HG03196 (cell line): ENCODE data around the gene CYGB.
"Not testable (repeated sequence)": the region's sequence is repeated elsewhere in the genome, so short reads cannot be mapped to it uniquely, and the experiment has no call there.

Experiments
- ATAC-seq: cut with Tn5 transposase; IDR thresholded peaks from one replicate; pipeline ENCODE4 v1.9.1; 2021; ENCODE audit not compliant: unreplicated experiment

The CYGB gene

DNA sequence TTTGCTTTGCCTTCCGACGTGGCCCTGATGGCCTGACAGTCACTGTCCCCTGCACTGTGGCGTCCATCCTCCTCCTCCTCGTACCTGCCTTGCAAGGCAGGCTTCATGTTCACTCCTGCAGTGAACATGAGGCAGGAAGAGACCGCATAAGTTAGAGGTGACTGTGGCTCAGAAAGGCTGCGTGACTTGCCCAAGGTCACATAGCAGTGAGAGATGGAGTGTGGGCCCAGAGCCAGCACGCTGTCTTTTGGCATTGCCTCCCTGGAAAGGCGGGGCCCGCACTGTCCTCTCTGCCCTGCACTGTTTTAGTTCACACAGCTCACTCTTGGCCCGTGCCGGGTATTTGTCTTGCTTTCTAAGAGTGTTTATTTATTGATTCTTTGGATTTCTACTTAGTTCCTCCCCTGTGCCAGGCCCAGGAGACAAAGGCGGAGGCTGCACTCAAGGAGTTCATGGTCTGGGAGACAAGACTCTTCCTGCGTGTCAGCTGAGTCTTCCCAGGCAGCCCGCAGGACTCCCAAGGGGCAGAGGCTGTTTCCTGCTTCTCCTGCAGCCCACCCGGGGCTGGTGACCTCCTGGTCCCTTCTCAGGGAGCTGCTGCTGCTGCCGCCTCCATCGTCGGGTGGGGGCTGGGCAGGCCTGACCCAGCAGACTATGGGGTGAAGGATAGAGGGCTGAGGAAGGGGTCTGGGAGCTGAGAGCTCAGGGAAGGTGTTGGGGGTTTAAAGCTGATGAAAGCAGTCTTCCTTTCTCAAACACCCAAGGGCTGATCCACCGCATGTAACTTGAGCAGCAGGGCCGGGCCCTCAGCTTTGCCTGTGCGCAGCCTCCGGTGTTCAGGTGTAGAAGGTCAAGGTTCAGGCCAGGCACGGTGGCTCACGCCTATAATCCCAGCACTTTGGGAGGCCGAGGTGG, 12.7 kb downstream of the CYGB start:
- ATAC-seq: no peak

- no peak for ATAC-seq
Measured at GRCh38 chr17:76523084-76524037, 14.1 kb downstream of the CYGB start.

GRCh38 chr17:76521683-76522082, 15.8 kb downstream of the CYGB start:
- ATAC-seq: not testable (repeated sequence)

DNA sequence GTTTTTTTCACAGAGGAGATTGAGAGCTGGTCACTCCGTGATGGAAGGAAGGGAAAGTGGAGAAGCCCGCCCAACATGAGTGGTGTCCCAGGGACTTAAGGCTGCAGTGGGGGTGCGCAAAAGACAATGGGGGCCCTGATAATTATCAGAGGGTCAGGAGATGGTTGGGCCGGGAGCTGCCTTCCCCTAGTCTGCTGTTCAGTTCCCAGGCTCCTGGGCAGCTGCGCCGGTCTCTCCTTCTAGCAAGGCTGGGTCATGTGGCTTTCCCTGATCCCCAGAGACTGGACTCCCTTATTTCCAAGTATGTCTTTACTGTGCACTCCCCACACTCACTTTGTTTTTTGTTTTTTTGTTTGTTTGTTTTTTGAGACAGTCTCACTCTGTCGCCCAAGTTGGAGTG, 16.2 kb downstream of the CYGB start:
- ATAC-seq: no peak

DNA sequence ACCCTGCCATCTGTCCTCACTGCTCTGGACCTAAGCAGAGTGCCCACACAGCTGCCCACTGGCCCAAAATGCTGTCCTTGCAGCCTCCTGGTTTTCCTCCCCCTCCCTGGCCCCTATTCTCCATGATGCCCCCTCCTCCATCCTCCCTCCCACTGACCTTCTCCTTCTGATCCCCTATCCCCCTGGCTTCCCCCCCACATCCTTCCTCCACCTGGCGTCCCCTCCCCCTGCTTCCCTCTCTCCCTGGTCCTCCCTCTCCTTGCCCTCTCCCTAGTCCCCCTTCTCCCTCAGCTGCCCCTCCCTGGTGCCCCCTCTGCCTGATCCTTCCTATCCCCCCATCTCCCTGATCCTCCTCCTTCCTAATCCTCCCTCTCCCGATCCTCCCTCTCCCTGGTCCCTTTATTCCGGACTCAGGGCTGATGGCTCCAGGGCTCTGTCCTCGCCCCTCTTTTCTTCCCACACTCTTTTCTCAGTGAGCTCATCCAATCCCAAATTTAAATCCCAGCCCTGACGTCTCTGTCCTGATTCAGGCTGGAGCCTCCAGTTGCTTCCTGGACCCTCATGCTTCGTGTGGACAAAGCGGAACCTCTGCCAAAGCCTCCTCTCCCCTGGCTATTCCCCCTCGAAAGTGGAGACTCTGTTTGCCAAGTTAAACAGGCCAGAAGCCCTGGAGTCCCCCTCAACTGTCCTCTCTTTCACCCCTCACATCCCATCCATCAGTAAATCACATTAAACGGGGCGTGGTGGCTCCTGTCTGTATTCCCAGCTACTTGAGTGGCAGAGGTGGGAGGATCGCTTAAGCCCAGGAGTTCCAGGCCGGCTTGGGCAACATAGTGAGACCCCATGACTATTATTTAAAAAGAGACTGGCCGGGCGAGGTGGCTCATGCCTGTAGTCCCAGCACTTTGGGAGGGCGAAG, 18.2 kb downstream of the CYGB start:
- no peak for ATAC-seq

DNA sequence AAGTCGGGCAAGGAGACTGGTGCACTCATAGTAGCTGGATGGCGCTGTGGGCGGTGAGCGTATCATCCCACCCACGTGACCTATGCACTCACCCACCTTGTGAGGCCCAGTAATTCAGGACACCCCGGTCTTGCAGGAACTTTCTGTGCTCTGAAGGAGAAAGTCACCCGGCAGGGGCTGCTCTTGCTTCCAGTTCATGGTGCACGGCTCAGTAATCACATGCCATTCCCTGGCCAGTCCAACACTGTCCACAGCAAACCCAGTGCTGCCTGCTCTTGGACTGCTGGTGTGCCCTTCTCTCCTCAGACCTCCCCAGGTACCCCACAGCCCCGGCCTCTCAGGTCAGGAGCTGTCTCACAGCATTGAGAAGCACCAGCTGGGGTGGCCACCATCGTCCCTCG, 19.9 kb downstream of the CYGB start:
- no peak for ATAC-seq

- peak; percentile 60 for ATAC-seq
Measured at GRCh38 chr17:76515274-76515949, 22.1 kb downstream of the CYGB start.

GRCh38 chr17:76514355-76514754, 23.2 kb downstream of the CYGB start:
- ATAC-seq: not testable (repeated sequence)

DNA sequence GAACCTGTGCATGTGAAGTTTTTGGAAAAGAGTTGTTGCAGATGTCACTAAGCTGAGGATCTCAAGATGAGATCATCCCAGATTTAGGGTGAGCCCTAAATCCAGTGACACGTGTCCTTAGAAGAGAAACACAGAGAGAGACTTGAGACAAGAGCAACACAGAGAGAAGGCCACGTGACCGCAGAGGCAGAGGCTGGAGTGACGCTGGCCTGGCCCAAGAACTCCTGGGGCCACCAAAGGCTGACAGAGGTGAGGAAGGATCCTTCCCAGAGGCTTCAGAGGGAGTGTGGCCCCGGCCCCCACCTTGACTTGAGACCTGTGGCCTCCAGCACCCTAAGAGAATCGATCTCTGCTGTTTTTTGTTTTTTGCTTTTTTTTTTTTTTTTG, 24.2 kb downstream of the CYGB start:
- no peak for ATAC-seq

- no peak for ATAC-seq
Measured at GRCh38 chr17:76512366-76513305, 24.9 kb downstream of the CYGB start.

GRCh38 chr17:76511668-76512365, 25.7 kb downstream of the CYGB start:
- no peak for ATAC-seq

DNA sequence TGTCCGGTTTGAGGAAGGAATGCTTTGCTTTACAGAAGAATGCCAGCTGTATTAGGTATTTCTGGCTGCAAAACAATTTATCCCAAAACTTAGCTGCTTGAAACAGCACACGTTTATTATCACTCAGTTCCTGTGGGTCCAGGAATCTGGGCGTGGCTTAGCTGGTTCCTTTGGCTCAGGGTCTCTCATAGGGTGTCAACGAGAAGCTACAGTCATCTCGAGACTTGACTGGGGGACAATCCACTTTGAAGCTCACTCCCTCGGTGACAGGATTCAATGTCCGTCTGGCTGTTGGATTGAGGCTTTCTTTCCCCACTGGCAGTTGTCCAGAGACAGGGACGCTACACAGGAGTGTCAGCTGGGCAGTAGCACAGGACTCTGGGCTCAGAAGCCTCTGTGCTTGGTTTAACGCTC, 26.7 kb downstream of the CYGB start:
- no peak for ATAC-seq

GRCh38 chr17:76508472-76509063, 28.9 kb downstream of the CYGB start:
- ATAC-seq: not testable (repeated sequence)

DNA sequence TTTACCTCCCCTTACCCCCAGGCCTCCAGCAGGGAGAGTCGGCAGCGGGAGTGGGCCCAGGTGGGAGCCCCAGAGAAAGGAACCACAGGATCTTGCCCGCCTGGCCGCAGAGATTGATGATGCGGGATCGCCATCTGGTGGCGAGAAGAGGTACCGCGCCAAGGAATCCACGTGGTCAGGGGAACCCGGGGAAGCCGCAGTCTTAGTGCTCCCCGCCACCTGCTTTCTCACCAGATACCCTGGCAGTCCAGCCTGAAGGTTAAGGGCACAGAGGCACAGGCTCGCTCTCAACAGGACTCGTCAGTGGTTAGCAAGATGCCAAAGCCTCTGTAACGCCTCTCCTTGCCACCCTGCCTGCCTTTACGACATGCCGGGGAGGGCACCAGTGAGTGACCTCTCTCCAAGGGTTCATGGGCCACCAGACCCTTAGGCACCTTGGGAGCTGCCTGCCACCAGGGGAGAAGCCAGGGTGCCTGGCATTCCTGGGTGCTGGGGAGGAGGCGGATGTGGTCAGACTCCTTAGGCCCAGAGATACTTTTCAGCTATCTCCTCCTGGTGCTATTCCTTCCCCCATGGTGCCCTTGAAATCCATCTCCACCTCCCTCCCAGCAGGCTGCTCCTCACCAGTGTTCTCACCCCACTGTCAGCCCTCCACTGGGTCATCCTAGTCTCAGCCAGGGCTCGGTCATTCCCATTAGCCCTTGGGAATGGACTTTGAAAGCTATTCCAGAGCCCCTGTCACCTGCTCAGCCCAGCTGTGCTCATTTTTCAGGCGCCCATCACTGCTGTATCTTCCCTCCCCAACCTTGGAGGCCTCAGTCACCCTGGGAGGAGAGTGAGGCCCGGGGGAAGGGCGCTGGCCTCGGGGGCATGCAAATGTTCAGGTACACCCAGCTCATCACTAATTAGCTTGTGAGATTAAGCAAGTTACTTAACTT, 30.8 kb downstream of the CYGB start:
- no peak for ATAC-seq

DNA sequence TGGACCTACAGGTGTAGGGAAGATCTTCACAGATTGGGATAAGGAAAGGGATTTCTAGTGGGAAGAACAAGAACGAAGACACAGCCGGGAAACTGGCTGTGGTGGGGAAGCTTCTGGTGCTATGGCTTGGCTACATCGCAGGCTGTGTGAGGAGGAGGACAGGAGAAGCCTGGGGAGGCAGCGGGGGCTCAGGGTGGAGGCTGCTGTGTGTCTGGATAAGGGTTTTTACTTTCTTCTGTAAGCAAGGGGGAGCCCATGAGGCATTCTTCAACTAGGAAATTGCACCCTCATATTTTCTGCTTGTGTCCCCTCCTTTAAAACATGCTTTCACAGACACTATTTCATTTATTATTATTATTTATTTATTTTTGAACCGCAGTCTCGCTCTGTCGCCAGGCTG, 33.4 kb downstream of the CYGB start:
- ATAC-seq: no peak

DNA sequence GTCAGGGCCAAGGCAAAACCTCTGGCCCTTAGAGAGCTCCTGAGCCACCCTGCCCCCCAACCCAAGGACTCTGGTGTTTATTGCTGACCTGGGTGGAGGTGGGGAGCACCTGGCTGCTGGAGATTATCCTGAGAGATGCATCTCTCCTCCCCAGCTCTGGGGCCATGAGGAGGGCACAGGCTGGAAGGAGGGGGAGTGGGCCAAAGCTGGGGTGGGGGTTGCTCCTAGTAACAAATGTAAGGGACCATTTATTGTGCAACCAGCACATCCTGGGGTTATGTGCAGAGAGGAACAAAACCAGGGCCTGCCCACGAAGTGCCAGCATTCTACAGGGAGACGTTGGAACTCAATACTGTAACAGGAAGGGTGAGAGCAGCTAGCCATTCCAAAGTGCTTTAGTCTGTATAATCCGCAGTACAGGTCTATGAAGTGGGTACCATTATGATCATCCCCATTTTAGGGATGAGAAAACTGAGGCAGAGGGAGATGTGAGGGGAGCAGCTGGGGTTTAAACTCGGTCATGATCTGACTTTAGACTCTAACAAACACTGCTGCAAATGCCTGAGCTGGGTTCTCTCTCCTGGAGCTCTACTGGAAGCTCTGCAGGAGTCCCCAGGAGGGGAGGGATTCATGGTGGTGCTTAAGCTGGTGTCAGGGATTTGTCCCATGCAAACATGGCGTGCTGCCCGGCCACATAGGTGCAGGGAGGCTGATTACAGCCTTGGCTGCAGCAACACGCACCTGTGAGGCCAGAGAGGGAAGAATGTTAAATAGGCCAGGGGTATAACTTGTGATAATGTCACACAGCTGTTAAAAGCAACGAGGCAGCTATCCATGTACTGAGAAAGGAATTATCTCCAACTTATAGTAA, 34.9 kb downstream of the CYGB start:
- ATAC-seq: no peak
